ENCODE results near the gene CLASP1.

- TF ChIP-seq CTCF (conservative IDR thresholded peaks at IDR 0.05) (no peak), ZFX (IDR thresholded peaks at IDR 0.05) (no peak)
Measured at GRCh38 chr2:121304941-121305340, 344.3 kb downstream of the CLASP1 start.
